ENCODE measurements around the gene TACR1.

The TACR1 gene

DNA sequence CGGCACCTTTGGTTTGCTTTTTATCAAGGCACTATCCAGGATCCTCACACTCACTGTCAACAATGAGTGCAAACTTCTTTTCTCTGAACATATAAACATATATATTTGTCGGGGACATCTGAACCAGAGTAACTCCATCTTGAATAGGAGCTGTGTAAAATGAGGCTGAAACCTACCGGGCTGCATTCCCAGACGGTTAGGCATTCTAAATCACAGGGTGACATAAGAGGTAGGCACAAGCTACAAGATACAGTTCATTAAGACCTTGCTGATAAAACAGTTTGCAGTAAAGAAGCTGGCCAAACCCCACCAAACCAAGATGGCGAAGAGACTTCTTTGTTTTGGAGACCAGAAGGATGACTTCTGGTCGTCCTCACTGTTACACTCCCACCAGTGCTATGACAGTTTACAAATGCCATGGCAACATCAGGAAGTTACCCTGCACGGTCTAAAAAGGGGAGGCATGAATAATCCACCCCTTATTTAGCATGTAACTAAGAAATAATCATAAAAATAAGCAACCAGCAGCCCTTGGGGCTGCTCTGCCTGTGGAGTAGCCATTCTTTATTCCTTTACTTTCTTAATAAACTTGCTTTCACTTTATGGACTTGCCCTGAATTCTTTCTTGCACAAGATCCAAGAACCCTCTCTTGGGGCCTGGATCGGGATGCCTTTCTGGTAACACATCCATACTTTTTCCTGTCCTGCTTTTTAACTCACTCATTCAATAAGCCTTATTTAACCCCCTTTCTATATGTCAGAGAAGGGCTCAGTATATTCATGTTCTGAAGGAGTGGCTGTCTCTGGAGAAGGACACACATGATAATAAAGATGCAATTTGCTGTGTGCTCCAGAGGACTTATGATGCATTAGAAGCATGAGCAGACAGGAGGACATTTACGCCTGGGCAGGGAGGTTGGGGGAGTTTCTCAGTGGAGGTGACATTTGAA, 65.4 kb downstream of the TACR1 start:
- TF ChIP-seq, protein P1, sequence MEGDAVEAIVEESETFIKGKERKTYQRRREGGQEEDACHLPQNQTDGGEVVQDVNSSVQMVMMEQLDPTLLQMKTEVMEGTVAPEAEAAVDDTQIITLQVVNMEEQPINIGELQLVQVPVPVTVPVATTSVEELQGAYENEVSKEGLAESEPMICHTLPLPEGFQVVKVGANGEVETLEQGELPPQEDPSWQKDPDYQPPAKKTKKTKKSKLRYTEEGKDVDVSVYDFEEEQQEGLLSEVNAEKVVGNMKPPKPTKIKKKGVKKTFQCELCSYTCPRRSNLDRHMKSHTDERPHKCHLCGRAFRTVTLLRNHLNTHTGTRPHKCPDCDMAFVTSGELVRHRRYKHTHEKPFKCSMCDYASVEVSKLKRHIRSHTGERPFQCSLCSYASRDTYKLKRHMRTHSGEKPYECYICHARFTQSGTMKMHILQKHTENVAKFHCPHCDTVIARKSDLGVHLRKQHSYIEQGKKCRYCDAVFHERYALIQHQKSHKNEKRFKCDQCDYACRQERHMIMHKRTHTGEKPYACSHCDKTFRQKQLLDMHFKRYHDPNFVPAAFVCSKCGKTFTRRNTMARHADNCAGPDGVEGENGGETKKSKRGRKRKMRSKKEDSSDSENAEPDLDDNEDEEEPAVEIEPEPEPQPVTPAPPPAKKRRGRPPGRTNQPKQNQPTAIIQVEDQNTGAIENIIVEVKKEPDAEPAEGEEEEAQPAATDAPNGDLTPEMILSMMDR (IDR thresholded peaks at IDR 0.05): no peak

GRCh38 chr2:75130171-75130570, 69.1 kb downstream of the TACR1 start:
- Histone ChIP-seq H3K4me3 (no peak overlapping the region), H3K27ac (no peak overlapping the region)
- TF ChIP-seq, protein P1 (IDR thresholded peaks at IDR 0.05): no peak
- DNase-seq (ENCODE audit: low spot score): no peak

More for the DNA sequence above, 65.4 kb downstream of the TACR1 start:
- no peak for DNase-seq (ENCODE audit: low spot score)
- Histone ChIP-seq H3K4me3 (no peak overlapping the region), H3K27ac (no peak overlapping the region)

GRCh38 chr2:75123876-75124275, 75.4 kb downstream of the TACR1 start:
- TF ChIP-seq, protein P1 (IDR thresholded peaks at IDR 0.05): no peak
- Histone ChIP-seq H3K27ac (no peak overlapping the region), H3K4me3 (no peak overlapping the region)
- DNase-seq (ENCODE audit: low spot score): no peak

DNA sequence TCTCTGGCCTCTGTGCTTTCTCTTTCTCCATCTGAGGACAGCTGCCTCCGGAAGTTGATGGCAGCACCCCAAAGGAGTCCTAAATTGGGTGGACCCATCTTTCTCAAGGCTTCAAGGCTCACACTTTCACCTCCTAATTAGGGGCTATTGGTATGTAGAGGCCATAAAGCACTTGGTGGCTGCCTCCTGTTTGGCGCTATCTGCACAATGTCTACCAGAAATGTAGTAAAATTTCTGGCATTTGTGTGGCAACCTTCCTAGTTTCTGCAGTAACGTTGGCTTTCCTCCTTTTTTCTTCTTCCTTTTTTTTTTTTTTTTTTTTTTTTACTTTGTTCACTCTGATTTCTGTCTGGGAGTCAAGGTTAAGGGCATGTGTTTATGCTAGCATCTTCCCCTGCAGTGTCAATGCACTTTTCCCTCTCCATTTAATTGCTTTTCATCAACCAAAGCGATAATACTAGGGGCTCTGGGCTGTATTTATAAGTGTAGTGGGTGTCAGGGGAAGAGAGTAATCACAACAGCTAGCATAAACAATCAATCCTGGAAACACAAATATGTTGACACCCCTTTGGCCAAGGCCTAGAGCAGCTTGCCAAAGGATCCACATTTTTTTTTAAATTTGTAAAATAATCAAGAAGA, 86.0 kb downstream of the TACR1 start:
- no peak for DNase-seq (ENCODE audit: low spot score)
- TF ChIP-seq, protein P1 (IDR thresholded peaks at IDR 0.05): no peak
- H3K27ac ChIP-seq: no peak overlapping the region
- H3K4me3 ChIP-seq: no peak overlapping the region

GRCh38 chr2:75108937-75109482, 90.3 kb downstream of the TACR1 start:
- no peak for DNase-seq (ENCODE audit: low spot score)
- Histone ChIP-seq H3K27ac (no peak overlapping the region), H3K4me3 (no peak overlapping the region)
- TF ChIP-seq, protein P1 (IDR thresholded peaks at IDR 0.05): no peak

- Histone ChIP-seq H3K4me3 (no peak overlapping the region), H3K27ac (no peak overlapping the region)
- TF ChIP-seq, protein P1 (IDR thresholded peaks at IDR 0.05): no peak
- DNase-seq (ENCODE audit: low spot score): no peak
Observed at GRCh38 chr2:75102011-75102410, 97.3 kb downstream of the TACR1 start.
